Measurements from ENCODE around the gene ZNF804B. TPM values are rescaled to one million over a fixed set of nuclear protein-coding genes. Genes with fewer than 3 reads are reported as not detected.

ZNF804B gene
- total and polyA plus RNA-seq, 9 of the 15 experiments (the other 6 are each of a cell fraction or from before 2014, with no cell fraction given), result 0.04 to 0.22 (median 0.09) TPM; not detected in 6

DNA sequence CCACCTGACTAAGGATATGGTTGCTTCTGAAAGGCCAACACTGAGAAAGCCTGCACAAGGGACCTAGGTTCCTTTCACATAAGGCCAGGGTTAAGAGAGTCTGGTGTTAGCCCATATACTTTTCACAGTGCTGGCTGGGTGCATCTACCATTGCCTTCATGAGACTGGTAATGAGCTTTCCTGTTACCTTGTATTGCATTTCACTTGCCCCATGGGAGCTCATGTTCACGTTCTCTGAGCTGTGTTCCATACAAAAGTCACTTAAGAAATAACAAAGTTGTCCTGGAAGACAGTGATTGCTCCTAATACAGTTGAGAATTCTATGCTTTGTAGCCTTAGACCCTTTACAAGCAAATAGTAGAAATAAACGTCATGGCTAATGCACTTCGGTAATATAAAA lies 373.9 kb downstream of the ZNF804B start:
- Histone ChIP-seq H3K4me2 (ENCODE audit: insufficient read depth, low read length) (no peak overlapping the region), H3K9ac (ENCODE audit: insufficient read depth in 1 of 2, low read depth in 2 of 2, low read length in 2 of 2) (no peak overlapping the region), H3K27ac (ENCODE audit: extremely low read depth, low read depth, low read length) (no peak overlapping the region), H3K4me1 (replicated peaks in 1 of 2; ENCODE audit: control insufficient read depth in 2 of 2, insufficient read depth in 2 of 2, low read length in 2 of 2) (no peaks in the 10 kb centered on the region), H2AFZ (ENCODE audit: low read depth, low read length) (no peak overlapping the region), H3K36me3 (ENCODE audit: control insufficient read depth, insufficient read depth, low read length) (no peaks in the 10 kb centered on the region), H3K4me3 (no peak overlapping the region), H3K9me3 (replicated peaks; ENCODE audit: control insufficient read depth, insufficient read depth, low read depth, low read length) (no peaks in the 10 kb centered on the region; the same call in 1 of the 2 replicates), H3K79me2 (ENCODE audit: control insufficient read depth, insufficient read depth, low read length) (no peaks in the 10 kb centered on the region), H3K27me3 (ENCODE audit: control insufficient read depth in 2 of 2, insufficient read depth in 2 of 2, low read length in 2 of 2) (no peaks in the 10 kb centered on the region), H3K9me1 (ENCODE audit: control insufficient read depth, insufficient read depth, low read length) (no peaks in the 10 kb centered on the region), H4K20me1 (replicated peaks; ENCODE audit: control insufficient read depth, insufficient read depth, low read length) (no peaks in the 10 kb centered on the region)
- TF ChIP-seq ZFP1 (CRISPR knock-in tag; IDR thresholded peaks at IDR 0.05) (no peak), NRF1 (conservative IDR thresholded peaks at IDR 0.05 in 1 of 2, IDR thresholded peaks at IDR 0.05 in 1 of 2) (no peak), CBX1 (IDR thresholded peaks at IDR 0.05; ENCODE audit: low read depth) (no peak), NFIC (IDR thresholded peaks at IDR 0.05) (no peak)
- DNase-seq (ENCODE audit: extremely low read depth in 1 of 4, low spot score in 3 of 4) (no peak), FAIRE-seq (no peak), ATAC-seq (no peak)
- CTCF ChIA-PET (ENCODE audit: low intra/inter-chr PET ratio), result no interaction called here
- intact Hi-C loops (cut with micrococcal nuclease), result no loop called here
- no TSS peak for BruUV-seq (replicated peaks)
- POLR2A ChIA-PET, result no interaction called here
- in situ Hi-C loops (cut with MboI), result no loop called here
- 0% methylated on average over 3 of the region's 3 CpGs for WGBS (ENCODE audit: insufficient coverage, low coverage, missing lambda C conversion rate)

DNA sequence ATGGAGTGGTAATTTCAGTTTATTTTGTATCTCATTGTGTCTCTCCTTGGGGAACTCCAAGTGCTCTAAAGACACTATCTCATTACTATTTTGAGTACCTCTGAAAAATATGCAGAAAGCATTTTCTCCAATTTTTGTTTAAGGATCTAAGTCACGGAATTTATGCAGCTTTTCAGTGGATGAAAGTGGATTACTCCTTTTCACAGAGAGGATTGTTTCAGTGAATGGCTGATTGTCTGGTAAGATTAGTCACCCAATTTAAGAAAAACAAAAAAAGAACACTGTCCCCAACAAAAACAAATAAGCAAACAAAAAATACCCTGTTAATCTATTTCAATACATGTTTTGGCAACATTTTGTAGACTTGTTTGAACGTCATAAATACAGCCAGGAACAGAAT lies 374.3 kb downstream of the ZNF804B start:
- no peaks in the 10 kb centered on the region for H3K9me1 ChIP-seq (ENCODE audit: control insufficient read depth, insufficient read depth, low read length)
- no peak overlapping the region for H3K4me2 ChIP-seq (ENCODE audit: insufficient read depth, low read length)
- H3K79me2 ChIP-seq (ENCODE audit: control insufficient read depth, insufficient read depth, low read length), result no peaks in the 10 kb centered on the region
- no peak overlapping the region for H3K4me3 ChIP-seq
- intact Hi-C loops (cut with micrococcal nuclease), result no loop called here
- H2AFZ ChIP-seq (ENCODE audit: low read depth, low read length), result no peak overlapping the region
- no TSS peak for BruUV-seq (replicated peaks)
- no peaks in the 10 kb centered on the region for H3K36me3 ChIP-seq (ENCODE audit: control insufficient read depth, insufficient read depth, low read length)
- TF ChIP-seq MCM3 (IDR thresholded peaks at IDR 0.05) (no peak), BDP1 (IDR thresholded peaks at IDR 0.05; ENCODE audit: insufficient read depth, insufficient read length) (no peak), WHSC1 (IDR thresholded peaks at IDR 0.05; ENCODE audit: low read length) (no peak), OTX1 (CRISPR knock-in tag; IDR thresholded peaks at IDR 0.05) (no peak), ZNF41 (CRISPR knock-in tag; conservative IDR thresholded peaks at IDR 0.05) (no peak)
- TF ChIP-seq, protein P1, sequence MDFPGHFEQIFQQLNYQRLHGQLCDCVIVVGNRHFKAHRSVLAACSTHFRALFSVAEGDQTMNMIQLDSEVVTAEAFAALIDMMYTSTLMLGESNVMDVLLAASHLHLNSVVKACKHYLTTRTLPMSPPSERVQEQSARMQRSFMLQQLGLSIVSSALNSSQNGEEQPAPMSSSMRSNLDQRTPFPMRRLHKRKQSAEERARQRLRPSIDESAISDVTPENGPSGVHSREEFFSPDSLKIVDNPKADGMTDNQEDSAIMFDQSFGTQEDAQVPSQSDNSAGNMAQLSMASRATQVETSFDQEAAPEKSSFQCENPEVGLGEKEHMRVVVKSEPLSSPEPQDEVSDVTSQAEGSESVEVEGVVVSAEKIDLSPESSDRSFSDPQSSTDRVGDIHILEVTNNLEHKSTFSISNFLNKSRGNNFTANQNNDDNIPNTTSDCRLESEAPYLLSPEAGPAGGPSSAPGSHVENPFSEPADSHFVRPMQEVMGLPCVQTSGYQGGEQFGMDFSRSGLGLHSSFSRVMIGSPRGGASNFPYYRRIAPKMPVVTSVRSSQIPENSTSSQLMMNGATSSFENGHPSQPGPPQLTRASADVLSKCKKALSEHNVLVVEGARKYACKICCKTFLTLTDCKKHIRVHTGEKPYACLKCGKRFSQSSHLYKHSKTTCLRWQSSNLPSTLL (IDR thresholded peaks at IDR 0.05), result no peak
- TF ChIP-seq, protein P2, sequence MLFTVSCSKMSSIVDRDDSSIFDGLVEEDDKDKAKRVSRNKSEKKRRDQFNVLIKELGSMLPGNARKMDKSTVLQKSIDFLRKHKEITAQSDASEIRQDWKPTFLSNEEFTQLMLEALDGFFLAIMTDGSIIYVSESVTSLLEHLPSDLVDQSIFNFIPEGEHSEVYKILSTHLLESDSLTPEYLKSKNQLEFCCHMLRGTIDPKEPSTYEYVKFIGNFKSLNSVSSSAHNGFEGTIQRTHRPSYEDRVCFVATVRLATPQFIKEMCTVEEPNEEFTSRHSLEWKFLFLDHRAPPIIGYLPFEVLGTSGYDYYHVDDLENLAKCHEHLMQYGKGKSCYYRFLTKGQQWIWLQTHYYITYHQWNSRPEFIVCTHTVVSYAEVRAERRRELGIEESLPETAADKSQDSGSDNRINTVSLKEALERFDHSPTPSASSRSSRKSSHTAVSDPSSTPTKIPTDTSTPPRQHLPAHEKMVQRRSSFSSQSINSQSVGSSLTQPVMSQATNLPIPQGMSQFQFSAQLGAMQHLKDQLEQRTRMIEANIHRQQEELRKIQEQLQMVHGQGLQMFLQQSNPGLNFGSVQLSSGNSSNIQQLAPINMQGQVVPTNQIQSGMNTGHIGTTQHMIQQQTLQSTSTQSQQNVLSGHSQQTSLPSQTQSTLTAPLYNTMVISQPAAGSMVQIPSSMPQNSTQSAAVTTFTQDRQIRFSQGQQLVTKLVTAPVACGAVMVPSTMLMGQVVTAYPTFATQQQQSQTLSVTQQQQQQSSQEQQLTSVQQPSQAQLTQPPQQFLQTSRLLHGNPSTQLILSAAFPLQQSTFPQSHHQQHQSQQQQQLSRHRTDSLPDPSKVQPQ (CRISPR knock-in tag; IDR thresholded peaks at IDR 0.05; ENCODE audit: borderline replicate concordance), result no peak
- no peaks in the 10 kb centered on the region for H3K4me1 ChIP-seq (replicated peaks in 1 of 2; ENCODE audit: control insufficient read depth in 2 of 2, insufficient read depth in 2 of 2, low read length in 2 of 2)
- no peaks in the 10 kb centered on the region; the same call in 1 of the 2 replicates for H3K9me3 ChIP-seq (replicated peaks; ENCODE audit: control insufficient read depth, insufficient read depth, low read depth, low read length)
- 0% methylated on average over 2 of the region's 2 CpGs for WGBS (ENCODE audit: insufficient coverage, low coverage, missing lambda C conversion rate)
- CTCF ChIA-PET (ENCODE audit: low intra/inter-chr PET ratio), result no interaction called here
- FAIRE-seq (no peak), ATAC-seq (no peak), DNase-seq (ENCODE audit: extremely low read depth in 1 of 4, low spot score in 3 of 4) (no peak)
- no peaks in the 10 kb centered on the region for H4K20me1 ChIP-seq (replicated peaks; ENCODE audit: control insufficient read depth, insufficient read depth, low read length)
- in situ Hi-C loops (cut with MboI), result no loop called here
- no peaks in the 10 kb centered on the region for H3K27me3 ChIP-seq (ENCODE audit: control insufficient read depth in 2 of 2, insufficient read depth in 2 of 2, low read length in 2 of 2)
- H3K27ac ChIP-seq (ENCODE audit: extremely low read depth, low read depth, low read length), result no peak overlapping the region
- POLR2A ChIA-PET, result no interaction called here
- no peak overlapping the region for H3K9ac ChIP-seq (ENCODE audit: insufficient read depth in 1 of 2, low read depth in 2 of 2, low read length in 2 of 2)

Measured in K562 (cell line).